GM12878 (cell line): ENCODE measurements around the gene TMED1. TPM values are rescaled to one million over a fixed set of nuclear protein-coding genes. Genes with fewer than 3 reads are reported as not detected.
A peak's percentile ranks its signal among the peaks of the same experiment; 100 is the strongest.

Source experiments
- BACH1 ChIP-seq: fragments of 450-650 bp; IDR thresholded peaks from 2 replicates; pipeline ENCODE4 v1.6.1; 2017; ENCODE audit warnings: mild to moderate bottlenecking, borderline replicate concordance
- CREM ChIP-seq: IDR thresholded peaks from 2 replicates; pipeline ENCODE4 v1.6.1; 2014; ENCODE audit warnings: antibody characterized with exemption, low read depth
- EGR1 ChIP-seq, 2 experiments: IDR thresholded peaks; 1 replicate in 1 of 2; 2 replicates in 1 of 2; pipeline ENCODE4 v1.6.1; 2011 to 2012; ENCODE audit warnings: low read depth in 2 of 2, low read length in 2 of 2, borderline replicate concordance in 1 of 2, mild to moderate bottlenecking in 1 of 2, moderate library complexity in 1 of 2
- FOXM1 ChIP-seq: IDR thresholded peaks from 2 replicates; pipeline ENCODE4 v1.6.1; 2012; ENCODE audit warnings: low read depth, mild to moderate bottlenecking, inconsistent platforms, low read length, moderate library complexity
- GATAD2B ChIP-seq: fragments of 450-650 bp; conservative IDR thresholded peaks from 2 replicates; pipeline ENCODE4 v1.6.1; 2017; ENCODE audit warnings: low read depth, mild to moderate bottlenecking, moderate library complexity
- HCFC1 ChIP-seq: fragments of 150-350 bp; IDR thresholded peaks from 2 replicates; pipeline ENCODE4 v1.6.1; 2014; ENCODE audit warnings: low read length
- MEF2B ChIP-seq: fragments of 450-650 bp; IDR thresholded peaks from 2 replicates; pipeline ENCODE4 v1.6.1; 2018; ENCODE audit warnings: mild to moderate bottlenecking, moderate library complexity; ENCODE audit not compliant: partially characterized antibody, poor library complexity, severe bottlenecking
- MXI1 ChIP-seq: fragments of 150-350 bp; IDR thresholded peaks from 2 replicates; pipeline ENCODE4 v1.6.1; 2011; ENCODE audit warnings: low read depth, mild to moderate bottlenecking, inconsistent platforms, low read length, improper control_type of control experiment
- MYB ChIP-seq: fragments of 150-350 bp; IDR thresholded peaks from 2 replicates; pipeline ENCODE4 v1.6.1; 2014; ENCODE audit warnings: mild to moderate bottlenecking, low read depth, low read length, borderline replicate concordance
- RB1 ChIP-seq: fragments of 450-650 bp; formaldehyde crosslinking; IDR thresholded peaks from 2 replicates; pipeline ENCODE4 v1.6.1; 2017; ENCODE audit warnings: mild to moderate bottlenecking, borderline replicate concordance
- RELA ChIP-seq: fragments of 450-650 bp; IDR thresholded peaks from 2 replicates; pipeline ENCODE4 v1.8.0; 2014; ENCODE audit warnings: borderline replicate concordance; ENCODE audit not compliant: partially characterized antibody
- SMAD1 ChIP-seq: fragments of 450-650 bp; IDR thresholded peaks from 2 replicates; pipeline ENCODE4 v1.6.1; 2018; ENCODE audit warnings: mild to moderate bottlenecking, low read depth; ENCODE audit not compliant: partially characterized antibody
- SRF ChIP-seq, 2 experiments: IDR thresholded peaks; 2 replicates each; pipeline ENCODE4 v1.6.1; 2011; ENCODE audit warnings: low read depth in 2 of 2, low read length in 2 of 2, mild to moderate bottlenecking in 1 of 2, moderate library complexity in 1 of 2
- YY1 ChIP-seq: IDR thresholded peaks from 2 replicates; pipeline ENCODE4 v1.6.1; 2011; ENCODE audit warnings: low read depth, mild to moderate bottlenecking, low read length
- polyA plus RNA-seq, 11 experiments: library from polyadenylated mRNA; depleted of rRNA in 4 of 11; unstranded in 6 of 11; stranded (reverse) in 5 of 11; fragments of >200 nt; fragmentation: Nextera tagmentation in 4 of 11; fragmentation: Illumina TruSeq in 1 of 11; extraction: Ambion mirVana in 4 of 11; extraction: Trizol in 1 of 11; gene quantifications; 1 replicate in 1 of 11; 2 replicates in 10 of 11; pipeline versions ENCODE4 v1.2.1 to v1.2.3, GENCODE V29; 2011 to 2016; ENCODE audit warnings: inconsistent platforms in 2 of 11, missing spikeins in 2 of 11, low read depth in 1 of 11
- total RNA-seq, 4 experiments: library from RNA; depleted of rRNA in 3 of 4; stranded (reverse); fragments of >200 nt in 3 of 4; fragmentation: Illumina TruSeq in 1 of 4; extraction: Trizol in 1 of 4; gene quantifications; 2 replicates each; pipeline versions ENCODE4 v1.2.1 to v1.2.3, GENCODE V29; 2013 to 2021
- TF ChIP-seq, protein P1 (sequence below): IDR thresholded peaks from 2 replicates; pipeline ENCODE4 v1.6.1; 2012; ENCODE audit warnings: low read depth, low read length, improper control_type of control experiment
- TF ChIP-seq, protein P2 (sequence below): IDR thresholded peaks from 2 replicates; pipeline ENCODE4 v1.6.1; 2012; ENCODE audit warnings: mild to moderate bottlenecking, low read depth, low read length
- TF ChIP-seq, protein P3 (sequence below): fragments of 450-650 bp; IDR thresholded peaks from 2 replicates; pipeline ENCODE4 v1.6.1; 2017; ENCODE audit warnings: borderline replicate concordance
- TF ChIP-seq, protein P4 (sequence below): fragments of 450-650 bp; IDR thresholded peaks from 2 replicates; pipeline ENCODE4 v1.6.1; 2017; ENCODE audit warnings: mild to moderate bottlenecking, moderate library complexity

The TMED1 gene
- total and polyA plus RNA-seq, 10 of the 15 experiments (the other 5 are each of a cell fraction or from before 2014, with no cell fraction given) = 0.60 to 23.1 (median 12.3) TPM

DNA sequence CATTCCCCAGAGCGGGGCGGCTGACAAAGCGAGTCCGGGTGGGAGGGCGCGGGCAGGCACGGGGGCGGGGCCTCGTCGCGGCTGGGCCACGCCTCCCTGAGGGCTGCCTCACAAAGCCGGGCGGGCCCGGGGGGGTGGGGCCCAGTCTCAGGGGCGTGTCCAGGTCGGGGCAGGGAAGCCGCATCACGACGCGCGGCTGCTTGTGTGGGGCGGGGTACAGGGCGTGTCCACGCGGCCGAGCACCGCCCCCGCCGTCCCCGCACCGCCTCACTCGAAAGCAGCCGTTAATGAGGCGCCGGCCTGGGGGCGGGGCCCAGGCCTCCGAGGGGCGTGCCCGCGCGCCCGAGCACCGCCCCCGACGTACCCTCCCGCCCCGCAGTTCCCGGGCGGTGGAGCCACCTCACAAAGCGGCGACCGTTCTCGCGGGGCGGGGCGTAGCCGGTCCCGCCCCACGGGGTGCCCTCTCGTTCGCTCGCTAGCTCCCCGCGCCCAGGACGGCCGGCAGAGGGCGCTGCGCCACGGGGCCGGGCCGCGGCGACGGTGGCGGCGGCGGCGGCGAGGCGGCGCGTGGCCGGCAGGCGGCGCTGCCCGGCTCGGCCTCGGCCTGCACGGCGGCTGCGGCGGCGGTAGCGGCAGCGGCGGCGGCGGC is 35.1 kb upstream of the TMED1 start, which contains the start of gene CARM1 (continued):
- TF ChIP-seq EGR1 (IDR thresholded peaks at IDR 0.05; ENCODE audit: borderline replicate concordance in 1 of 2, low read depth in 2 of 2, low read length in 2 of 2) (peak in 1 of 2 experiments; percentile 52; a peak in 2 of 3 replicates), MYB (0 out of 2 replicates have a peak, but pooled peaks have one; percentile 28), MXI1 (peak; percentile 81; the same call in 1 of the 2 replicates), RELA (no peak), HCFC1 (peak; percentile 59), YY1 (peak; percentile 61), SRF (IDR thresholded peaks at IDR 0.05; ENCODE audit: low read depth in 2 of 2, low read length in 2 of 2) (0 out of 4 replicates have a peak, but pooled peaks of 1 of the 2 experiments have one; percentile 40), GATAD2B (peak; percentile 24; the same call in 1 of the 2 replicates), MEF2B (no peak), BACH1 (peak; percentile 77; the same call in 1 of the 2 replicates), FOXM1 (no peak), CREM (peak; percentile 82), RB1 (peak; percentile 68; the same call in 1 of the 2 replicates), SMAD1 (no peak)
- TF ChIP-seq, protein P1, sequence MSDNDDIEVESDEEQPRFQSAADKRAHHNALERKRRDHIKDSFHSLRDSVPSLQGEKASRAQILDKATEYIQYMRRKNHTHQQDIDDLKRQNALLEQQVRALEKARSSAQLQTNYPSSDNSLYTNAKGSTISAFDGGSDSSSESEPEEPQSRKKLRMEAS = peak; percentile 28; the same call in 1 of the 2 replicates
- TF ChIP-seq, protein P2, sequence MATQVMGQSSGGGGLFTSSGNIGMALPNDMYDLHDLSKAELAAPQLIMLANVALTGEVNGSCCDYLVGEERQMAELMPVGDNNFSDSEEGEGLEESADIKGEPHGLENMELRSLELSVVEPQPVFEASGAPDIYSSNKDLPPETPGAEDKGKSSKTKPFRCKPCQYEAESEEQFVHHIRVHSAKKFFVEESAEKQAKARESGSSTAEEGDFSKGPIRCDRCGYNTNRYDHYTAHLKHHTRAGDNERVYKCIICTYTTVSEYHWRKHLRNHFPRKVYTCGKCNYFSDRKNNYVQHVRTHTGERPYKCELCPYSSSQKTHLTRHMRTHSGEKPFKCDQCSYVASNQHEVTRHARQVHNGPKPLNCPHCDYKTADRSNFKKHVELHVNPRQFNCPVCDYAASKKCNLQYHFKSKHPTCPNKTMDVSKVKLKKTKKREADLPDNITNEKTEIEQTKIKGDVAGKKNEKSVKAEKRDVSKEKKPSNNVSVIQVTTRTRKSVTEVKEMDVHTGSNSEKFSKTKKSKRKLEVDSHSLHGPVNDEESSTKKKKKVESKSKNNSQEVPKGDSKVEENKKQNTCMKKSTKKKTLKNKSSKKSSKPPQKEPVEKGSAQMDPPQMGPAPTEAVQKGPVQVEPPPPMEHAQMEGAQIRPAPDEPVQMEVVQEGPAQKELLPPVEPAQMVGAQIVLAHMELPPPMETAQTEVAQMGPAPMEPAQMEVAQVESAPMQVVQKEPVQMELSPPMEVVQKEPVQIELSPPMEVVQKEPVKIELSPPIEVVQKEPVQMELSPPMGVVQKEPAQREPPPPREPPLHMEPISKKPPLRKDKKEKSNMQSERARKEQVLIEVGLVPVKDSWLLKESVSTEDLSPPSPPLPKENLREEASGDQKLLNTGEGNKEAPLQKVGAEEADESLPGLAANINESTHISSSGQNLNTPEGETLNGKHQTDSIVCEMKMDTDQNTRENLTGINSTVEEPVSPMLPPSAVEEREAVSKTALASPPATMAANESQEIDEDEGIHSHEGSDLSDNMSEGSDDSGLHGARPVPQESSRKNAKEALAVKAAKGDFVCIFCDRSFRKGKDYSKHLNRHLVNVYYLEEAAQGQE = 0 out of 2 replicates have a peak, but pooled peaks have one; percentile 25
- TF ChIP-seq, protein P3, sequence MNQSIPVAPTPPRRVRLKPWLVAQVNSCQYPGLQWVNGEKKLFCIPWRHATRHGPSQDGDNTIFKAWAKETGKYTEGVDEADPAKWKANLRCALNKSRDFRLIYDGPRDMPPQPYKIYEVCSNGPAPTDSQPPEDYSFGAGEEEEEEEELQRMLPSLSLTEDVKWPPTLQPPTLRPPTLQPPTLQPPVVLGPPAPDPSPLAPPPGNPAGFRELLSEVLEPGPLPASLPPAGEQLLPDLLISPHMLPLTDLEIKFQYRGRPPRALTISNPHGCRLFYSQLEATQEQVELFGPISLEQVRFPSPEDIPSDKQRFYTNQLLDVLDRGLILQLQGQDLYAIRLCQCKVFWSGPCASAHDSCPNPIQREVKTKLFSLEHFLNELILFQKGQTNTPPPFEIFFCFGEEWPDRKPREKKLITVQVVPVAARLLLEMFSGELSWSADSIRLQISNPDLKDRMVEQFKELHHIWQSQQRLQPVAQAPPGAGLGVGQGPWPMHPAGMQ = no peak
- TF ChIP-seq, protein P4, sequence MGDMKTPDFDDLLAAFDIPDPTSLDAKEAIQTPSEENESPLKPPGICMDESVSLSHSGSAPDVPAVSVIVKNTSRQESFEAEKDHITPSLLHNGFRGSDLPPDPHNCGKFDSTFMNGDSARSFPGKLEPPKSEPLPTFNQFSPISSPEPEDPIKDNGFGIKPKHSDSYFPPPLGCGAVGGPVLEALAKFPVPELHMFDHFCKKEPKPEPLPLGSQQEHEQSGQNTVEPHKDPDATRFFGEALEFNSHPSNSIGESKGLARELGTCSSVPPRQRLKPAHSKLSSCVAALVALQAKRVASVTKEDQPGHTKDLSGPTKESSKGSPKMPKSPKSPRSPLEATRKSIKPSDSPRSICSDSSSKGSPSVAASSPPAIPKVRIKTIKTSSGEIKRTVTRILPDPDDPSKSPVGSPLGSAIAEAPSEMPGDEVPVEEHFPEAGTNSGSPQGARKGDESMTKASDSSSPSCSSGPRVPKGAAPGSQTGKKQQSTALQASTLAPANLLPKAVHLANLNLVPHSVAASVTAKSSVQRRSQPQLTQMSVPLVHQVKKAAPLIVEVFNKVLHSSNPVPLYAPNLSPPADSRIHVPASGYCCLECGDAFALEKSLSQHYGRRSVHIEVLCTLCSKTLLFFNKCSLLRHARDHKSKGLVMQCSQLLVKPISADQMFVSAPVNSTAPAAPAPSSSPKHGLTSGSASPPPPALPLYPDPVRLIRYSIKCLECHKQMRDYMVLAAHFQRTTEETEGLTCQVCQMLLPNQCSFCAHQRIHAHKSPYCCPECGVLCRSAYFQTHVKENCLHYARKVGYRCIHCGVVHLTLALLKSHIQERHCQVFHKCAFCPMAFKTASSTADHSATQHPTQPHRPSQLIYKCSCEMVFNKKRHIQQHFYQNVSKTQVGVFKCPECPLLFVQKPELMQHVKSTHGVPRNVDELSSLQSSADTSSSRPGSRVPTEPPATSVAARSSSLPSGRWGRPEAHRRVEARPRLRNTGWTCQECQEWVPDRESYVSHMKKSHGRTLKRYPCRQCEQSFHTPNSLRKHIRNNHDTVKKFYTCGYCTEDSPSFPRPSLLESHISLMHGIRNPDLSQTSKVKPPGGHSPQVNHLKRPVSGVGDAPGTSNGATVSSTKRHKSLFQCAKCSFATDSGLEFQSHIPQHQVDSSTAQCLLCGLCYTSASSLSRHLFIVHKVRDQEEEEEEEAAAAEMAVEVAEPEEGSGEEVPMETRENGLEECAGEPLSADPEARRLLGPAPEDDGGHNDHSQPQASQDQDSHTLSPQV = 0 out of 2 replicates have a peak, but pooled peaks have one; percentile 75
